ENCODE data around the gene BABAM2.

Gene BABAM2

GRCh38 chr2:28173377-28173776 lies 282.8 kb downstream of the BABAM2 start:
- DNase-seq = no peak

DNA sequence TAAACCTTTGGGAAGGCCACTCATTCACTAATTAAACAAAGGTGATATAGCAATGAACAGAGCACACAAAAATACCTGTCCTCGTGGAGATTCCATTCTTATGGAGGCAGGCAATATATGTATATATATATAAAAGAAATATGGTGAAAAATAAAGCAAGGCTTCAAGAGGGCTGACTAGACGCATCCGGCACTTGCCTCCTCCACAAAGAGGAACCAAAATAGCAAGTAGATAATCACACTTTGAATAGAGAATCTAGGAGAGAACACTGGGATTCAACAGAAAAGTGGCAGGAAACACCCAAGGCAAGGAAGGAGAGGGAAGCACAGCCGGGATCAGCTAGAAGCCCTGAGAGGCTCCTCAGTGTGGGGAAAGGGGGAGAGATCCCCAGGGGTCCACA lies 283.7 kb downstream of the BABAM2 start:
- DNase-seq = no peak

DNA sequence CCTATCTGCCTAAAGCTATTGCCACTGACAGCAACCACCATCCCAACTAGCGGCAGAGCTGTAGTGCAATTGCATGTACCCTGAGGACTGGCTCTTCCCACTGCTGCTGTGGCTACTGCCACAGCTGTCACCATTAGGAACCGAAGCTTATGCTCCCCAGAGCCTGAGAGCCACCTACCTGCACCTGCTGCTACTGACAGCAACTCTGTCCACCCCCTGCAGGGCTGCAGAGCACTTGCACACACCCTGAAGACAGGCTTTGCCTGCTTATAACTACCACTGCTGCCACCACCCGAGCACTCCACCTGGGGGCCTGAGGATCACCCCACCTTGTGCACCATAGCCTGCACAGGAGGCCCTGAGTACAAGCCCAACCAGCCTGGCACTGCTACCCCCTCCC lies 284.5 kb downstream of the BABAM2 start:
- no peak for DNase-seq

- DNase-seq = no peak
Observed at GRCh38 chr2:28178946-28179345, 288.4 kb downstream of the BABAM2 start.

DNA sequence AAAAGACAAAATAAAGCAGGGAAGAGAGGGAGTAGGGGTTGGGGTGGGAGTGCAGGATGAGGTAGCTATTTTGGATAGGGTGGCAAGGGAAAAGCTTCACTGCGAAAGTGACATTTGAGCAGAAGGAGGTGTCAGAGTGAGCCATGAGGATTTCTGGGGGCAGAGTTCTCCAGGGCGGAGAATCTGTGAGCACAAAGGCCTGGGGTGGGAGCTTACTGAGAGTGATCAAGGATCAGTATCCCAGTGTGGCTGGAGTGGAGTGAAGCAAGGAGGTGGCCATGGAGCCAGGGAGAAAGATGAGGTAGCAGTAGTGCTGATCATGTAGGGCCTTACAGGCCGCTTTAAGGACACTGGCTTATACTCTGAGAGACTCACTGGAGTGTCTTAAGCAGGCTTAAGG lies 291.3 kb downstream of the BABAM2 start:
- DNase-seq = no peak

- no peak for DNase-seq
Observed at GRCh38 chr2:28182348-28182747, 291.8 kb downstream of the BABAM2 start.

- no peak for DNase-seq
Observed at GRCh38 chr2:28185153-28185552, 294.6 kb downstream of the BABAM2 start.

DNA sequence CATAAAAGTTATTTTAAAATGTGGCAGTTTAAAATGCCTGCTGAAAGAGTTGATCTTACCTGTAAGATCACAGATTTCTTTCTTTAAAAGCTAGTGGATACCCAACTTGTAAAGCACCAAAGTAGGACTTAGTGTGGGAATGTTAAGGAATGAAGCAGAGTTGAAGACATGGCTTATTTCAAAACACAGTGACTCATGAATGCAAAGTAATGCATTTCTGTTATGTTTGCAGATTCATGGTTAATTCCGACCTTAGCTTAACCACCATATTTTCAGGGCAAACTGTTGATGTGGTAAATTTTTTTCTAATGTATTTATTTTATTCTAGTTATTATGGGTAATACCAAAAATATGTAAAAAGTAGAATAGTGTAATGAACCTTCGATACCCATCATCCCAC lies 295.4 kb downstream of the BABAM2 start:
- no peak for DNase-seq

- no peak for DNase-seq
Observed at GRCh38 chr2:28187186-28187585, 296.7 kb downstream of the BABAM2 start.

DNA sequence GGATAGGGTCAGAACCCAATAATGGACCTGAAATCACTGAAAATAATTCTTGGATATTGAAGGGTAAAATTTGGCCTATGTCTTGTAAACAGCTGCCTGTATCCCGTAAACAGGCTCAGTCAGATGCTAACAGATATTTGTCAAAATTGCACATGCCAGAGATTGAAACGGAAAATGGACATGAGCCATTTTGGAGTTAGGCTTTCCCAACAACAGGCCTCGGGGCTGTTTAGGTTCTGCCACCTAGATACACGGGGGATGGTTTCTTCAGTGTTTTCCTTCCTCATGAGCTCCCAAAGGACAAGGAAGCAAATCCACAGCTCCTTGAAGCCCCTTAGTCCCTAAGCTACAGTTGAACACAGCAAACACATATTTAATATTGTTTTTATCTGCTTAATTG lies 297.9 kb downstream of the BABAM2 start:
- DNase-seq = no peak

- no peak for DNase-seq
Observed at GRCh38 chr2:28193630-28194403, 303.3 kb downstream of the BABAM2 start.

DNA sequence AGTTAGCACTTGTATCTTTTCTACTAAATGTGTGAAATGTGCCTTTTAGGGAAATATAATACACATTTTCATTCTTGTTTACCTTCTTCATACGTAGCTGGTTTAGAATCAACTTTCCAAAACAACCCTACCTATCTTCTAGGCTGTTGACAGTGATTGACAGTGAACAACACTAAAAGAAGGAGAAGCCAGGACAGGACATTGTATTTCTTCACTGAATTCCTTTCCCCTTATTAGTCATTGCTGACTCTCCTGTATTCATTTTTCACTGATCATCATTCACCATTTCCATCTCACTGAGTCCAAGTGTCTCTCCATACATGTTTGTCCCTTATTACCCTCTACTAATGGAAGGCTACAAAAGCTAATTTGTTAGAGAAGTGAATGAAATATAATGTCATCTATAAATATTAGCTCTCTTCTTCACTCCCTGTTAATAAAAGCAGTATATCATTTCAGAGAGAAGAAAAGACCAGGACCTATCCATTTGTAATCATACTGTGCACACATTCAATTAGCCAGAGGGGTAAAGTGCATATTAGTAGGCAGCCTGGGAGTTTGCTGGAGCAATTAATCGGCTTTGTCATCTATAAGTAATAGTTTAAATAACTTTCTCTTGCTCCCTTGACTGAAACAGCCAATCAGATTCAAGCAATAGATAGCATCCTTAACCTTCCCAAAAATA lies 309.6 kb downstream of the BABAM2 start:
- DNase-seq = no peak

- DNase-seq = no peak
Observed at GRCh38 chr2:28201671-28202180, 311.2 kb downstream of the BABAM2 start.

GRCh38 chr2:28202719-28203118 lies 312.2 kb downstream of the BABAM2 start:
- DNase-seq = no peak

DNA sequence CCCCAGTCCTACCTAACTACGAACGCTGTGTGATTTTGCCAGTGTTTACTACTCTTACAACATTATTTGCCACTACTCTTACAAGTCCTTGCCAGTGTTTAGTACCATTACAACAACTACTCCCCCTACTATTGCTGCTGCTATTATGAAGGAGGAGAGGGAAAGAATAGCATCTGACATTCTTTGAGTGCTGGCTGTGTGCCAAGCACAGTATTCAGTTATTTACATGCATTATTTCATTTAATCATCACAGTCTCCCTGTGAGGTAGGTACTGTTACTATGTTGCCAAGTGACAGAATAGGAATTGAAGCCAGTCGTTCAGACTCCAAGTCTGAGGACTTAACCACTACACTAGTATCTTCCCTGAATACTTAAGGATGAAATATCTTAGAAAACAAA lies 316.2 kb downstream of the BABAM2 start:
- no peak for DNase-seq

DNA sequence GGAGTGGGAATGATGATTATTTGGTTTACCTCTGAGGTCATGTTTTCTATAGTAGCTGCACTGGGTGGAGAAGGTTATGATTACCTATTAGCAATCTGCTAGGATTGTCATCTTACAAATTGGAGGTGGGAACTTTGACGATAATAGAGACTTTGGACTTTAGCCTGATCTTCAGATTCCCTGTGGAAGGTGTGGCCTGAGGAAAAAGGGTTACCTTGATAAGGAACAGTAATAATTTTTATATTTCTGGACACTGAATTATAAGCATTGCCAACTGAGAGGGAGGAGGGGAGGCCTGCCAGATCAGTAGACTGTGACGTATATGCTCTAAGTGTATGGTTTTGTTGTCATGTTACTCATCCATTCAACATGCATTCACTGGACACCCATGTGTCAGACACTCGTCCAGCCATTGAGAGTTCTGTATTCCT lies 318.7 kb downstream of the BABAM2 start:
- DNase-seq = no peak

DNA sequence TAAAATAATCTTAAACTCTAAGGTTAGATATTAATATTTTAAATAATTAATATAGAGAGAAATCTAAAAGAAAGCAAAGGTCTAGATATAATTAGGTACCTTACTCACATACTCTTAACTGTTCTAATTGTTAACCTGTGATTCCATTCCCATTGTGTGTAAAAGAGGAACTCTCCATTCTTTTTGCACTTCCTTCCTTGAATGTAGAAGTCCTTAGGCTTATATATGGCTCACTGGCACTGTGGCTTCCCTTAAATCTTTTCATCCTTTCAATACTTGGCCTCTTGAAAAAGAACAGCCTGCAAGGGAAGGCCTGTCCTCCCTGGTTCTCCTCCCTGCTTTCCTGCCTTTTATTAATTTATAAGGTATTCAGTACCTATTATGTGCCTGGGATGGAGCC lies 319.3 kb downstream of the BABAM2 start:
- no peak for DNase-seq

DNA sequence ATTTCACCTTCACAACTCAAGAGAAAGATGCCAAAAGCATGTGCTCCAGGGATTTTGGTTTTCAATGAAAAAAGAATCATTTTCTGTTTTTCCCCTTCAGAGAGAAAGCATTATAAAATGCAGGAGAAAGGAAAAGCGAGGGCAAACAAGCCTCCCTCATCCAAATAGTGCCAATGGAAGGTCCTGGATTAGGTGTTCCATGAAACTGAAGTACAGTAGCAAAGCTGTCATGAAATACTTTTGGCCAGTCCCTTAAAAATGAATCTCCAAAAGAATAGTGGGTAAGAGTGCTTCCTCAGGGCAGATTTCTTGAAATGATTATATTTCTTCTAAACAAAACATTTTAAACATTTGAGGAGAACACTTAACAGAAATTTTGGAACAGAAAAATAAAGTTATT lies 320.0 kb downstream of the BABAM2 start:
- DNase-seq = no peak

DNA sequence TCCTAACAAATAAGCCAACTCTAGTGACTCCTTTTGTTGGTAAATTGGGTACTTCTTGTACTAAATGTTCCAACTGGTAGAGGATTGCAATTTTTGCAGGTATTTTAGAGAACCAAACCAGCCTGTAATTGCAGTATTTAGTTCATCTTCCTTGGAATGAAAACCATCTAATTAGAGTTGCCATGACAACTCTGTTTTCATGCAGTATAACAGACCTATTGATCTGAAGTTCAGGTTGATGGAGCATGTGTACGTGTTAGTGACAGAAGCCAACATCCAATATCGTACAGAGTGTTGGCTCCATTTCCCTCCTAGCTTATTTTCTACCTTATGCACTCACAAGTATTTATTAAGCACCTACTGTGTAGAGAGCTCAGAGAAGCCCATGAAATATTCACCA lies 325.8 kb downstream of the BABAM2 start:
- DNase-seq = no peak

GRCh38 chr2:28217042-28217740 lies 326.7 kb downstream of the BABAM2 start:
- no peak for DNase-seq

GRCh38 chr2:28219138-28219537 lies 328.6 kb downstream of the BABAM2 start:
- no peak for DNase-seq

- no peak for DNase-seq
Observed at GRCh38 chr2:28219758-28220368, 329.3 kb downstream of the BABAM2 start.
